Measurements from ENCODE around the gene DCAF11.

DNA sequence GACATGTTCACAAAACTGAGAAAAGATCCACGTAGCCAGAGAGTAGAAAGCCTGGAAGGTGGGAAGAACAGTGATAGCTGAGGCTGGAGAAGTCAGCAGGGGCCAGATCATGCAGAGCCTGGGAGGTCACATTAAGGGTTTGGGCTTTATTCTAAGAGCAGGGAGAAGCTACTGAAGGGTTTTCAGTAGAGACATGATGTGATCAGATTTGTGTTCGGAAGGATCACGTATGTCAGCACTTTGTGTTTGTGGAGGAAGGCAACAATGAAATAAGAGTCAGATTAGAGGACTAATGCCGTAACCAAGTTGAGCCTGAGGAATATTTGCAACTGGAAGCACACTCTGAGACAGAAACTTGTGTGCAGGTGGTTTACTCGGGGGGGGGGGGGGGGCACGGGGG, 24.7 kb upstream of the DCAF11 start:
- TF ChIP-seq POLR2AphosphoS5 (IDR thresholded peaks at IDR 0.05; ENCODE audit: low read depth, low read length) (no peak), POLR2A (IDR thresholded peaks at IDR 0.05; ENCODE audit: low read depth, low read length) (no peak)
